K562 (cell line): Measurements from ENCODE around the gene SLC48A1. TPM values are rescaled to one million over a fixed set of nuclear protein-coding genes. Genes with fewer than 3 reads are reported as not detected.
A peak's percentile ranks its signal among the peaks of the same experiment; 100 is the strongest.

Source experiments
- FOXP1 ChIP-seq: sonication (generic); formaldehyde crosslinking; IDR thresholded peaks from 2 replicates; pipeline ENCODE4 v1.8.0; 2022; ENCODE audit warnings: mild to moderate bottlenecking, missing genetic modification reagents
- GATAD2A ChIP-seq: fragments of 450-650 bp; IDR thresholded peaks from 2 replicates; pipeline ENCODE4 v1.6.1; 2017
- GATAD2B ChIP-seq: fragments of 450-650 bp; IDR thresholded peaks from 2 replicates; pipeline ENCODE4 v1.6.1; 2017; ENCODE audit warnings: mild to moderate bottlenecking, borderline replicate concordance
- PHB2 ChIP-seq: fragments of 450-650 bp; IDR thresholded peaks from 2 replicates; pipeline ENCODE4 v1.6.1; 2017; ENCODE audit warnings: low read depth
- ZNF146 ChIP-seq: IDR thresholded peaks from one replicate; pipeline ENCODE4 v1.6.1; 2018; ENCODE audit warnings: missing compliant biosample characterization; ENCODE audit not compliant: unreplicated experiment
- polyA plus RNA-seq, 8 experiments: library from polyadenylated mRNA; depleted of rRNA in 4 of 8; stranded (reverse) in 5 of 8; unstranded in 3 of 8; fragments of >200 nt; fragmentation: Nextera tagmentation in 2 of 8; fragmentation: Illumina TruSeq in 1 of 8; extraction: Ambion mirVana in 2 of 8; extraction: Trizol in 1 of 8; gene quantifications; 2 replicates each; pipeline versions ENCODE4 v1.2.1 to v1.2.3, GENCODE V29; 2011 to 2014; ENCODE audit warnings: inconsistent platforms in 1 of 8, missing spikeins in 1 of 8
- total RNA-seq, 7 experiments: library from RNA; depleted of rRNA in 6 of 7; stranded (reverse); fragments of >200 nt in 6 of 7; fragmentation: Illumina TruSeq in 2 of 7; extraction: Trizol in 2 of 7; gene quantifications; 2 replicates each; pipeline versions ENCODE4 v1.2.1 to v1.2.3, GENCODE V29; 2011 to 2021; ENCODE audit warnings: low replicate concordance in 1 of 7
- TF ChIP-seq, protein P1 (sequence below), 2 experiments: fragments of 250-450 bp in 1 of 2; fragments of 450-650 bp in 1 of 2; sonication (Bioruptor Pico) in 1 of 2; IDR thresholded peaks; 2 replicates each; pipeline versions ENCODE4 v1.6.1 to v1.8.0; 2016 to 2021; ENCODE audit warnings: mild to moderate bottlenecking in 2 of 2, moderate library complexity in 2 of 2, missing compliant biosample characterization in 1 of 2, missing genetic modification characterization in 1 of 2
- TF ChIP-seq, protein P2 (sequence below), 2 experiments: fragments of 450-650 bp; IDR thresholded peaks; 2 replicates each; pipeline ENCODE4 v1.6.1; 2018; ENCODE audit warnings: mild to moderate bottlenecking in 2 of 2, low read depth in 1 of 2; ENCODE audit not compliant: partially characterized antibody in 2 of 2

The SLC48A1 gene
- total and polyA plus RNA-seq, 9 of the 15 experiments (the other 6 are each of a cell fraction or from before 2014, with no cell fraction given) = 10.7 to 37.5 (median 18.7) TPM

- peak; percentile 61; the same call in 1 of the 2 replicates for TF ChIP-seq GATAD2B
- TF ChIP-seq ZNF146 (CRISPR knock-in tag) = no peak
- no peak for TF ChIP-seq GATAD2A
- TF ChIP-seq, protein P1, sequence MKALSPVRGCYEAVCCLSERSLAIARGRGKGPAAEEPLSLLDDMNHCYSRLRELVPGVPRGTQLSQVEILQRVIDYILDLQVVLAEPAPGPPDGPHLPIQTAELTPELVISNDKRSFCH (CRISPR knock-in tag; IDR thresholded peaks at IDR 0.05) = no peak
- TF ChIP-seq, protein P1 (tag; IDR thresholded peaks at IDR 0.05) = no peak
- TF ChIP-seq, protein P2, sequence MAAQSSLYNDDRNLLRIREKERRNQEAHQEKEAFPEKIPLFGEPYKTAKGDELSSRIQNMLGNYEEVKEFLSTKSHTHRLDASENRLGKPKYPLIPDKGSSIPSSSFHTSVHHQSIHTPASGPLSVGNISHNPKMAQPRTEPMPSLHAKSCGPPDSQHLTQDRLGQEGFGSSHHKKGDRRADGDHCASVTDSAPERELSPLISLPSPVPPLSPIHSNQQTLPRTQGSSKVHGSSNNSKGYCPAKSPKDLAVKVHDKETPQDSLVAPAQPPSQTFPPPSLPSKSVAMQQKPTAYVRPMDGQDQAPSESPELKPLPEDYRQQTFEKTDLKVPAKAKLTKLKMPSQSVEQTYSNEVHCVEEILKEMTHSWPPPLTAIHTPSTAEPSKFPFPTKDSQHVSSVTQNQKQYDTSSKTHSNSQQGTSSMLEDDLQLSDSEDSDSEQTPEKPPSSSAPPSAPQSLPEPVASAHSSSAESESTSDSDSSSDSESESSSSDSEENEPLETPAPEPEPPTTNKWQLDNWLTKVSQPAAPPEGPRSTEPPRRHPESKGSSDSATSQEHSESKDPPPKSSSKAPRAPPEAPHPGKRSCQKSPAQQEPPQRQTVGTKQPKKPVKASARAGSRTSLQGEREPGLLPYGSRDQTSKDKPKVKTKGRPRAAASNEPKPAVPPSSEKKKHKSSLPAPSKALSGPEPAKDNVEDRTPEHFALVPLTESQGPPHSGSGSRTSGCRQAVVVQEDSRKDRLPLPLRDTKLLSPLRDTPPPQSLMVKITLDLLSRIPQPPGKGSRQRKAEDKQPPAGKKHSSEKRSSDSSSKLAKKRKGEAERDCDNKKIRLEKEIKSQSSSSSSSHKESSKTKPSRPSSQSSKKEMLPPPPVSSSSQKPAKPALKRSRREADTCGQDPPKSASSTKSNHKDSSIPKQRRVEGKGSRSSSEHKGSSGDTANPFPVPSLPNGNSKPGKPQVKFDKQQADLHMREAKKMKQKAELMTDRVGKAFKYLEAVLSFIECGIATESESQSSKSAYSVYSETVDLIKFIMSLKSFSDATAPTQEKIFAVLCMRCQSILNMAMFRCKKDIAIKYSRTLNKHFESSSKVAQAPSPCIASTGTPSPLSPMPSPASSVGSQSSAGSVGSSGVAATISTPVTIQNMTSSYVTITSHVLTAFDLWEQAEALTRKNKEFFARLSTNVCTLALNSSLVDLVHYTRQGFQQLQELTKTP (IDR thresholded peaks at IDR 0.05; ENCODE audit: low read depth in 1 of 2, partially characterized antibody in 2 of 2) = no peak
- TF ChIP-seq FOXP1 (CRISPR knock-in tag) = peak; percentile 59; the same call in 1 of the 2 replicates
- no peak for TF ChIP-seq PHB2
Measured at GRCh38 chr12:47819138-47819895, 46.3 kb downstream of the SLC48A1 start (continued).
